ENCODE results near the gene TMEM132C. TPM values are rescaled to one million over a fixed set of nuclear protein-coding genes. Genes with fewer than 3 reads are reported as not detected.

TMEM132C gene
- total and polyA plus RNA-seq, 2 of the 8 experiments (the other 6 are each of a cell fraction or from before 2014, with no cell fraction given): 0.23 to 0.76 TPM

DNA sequence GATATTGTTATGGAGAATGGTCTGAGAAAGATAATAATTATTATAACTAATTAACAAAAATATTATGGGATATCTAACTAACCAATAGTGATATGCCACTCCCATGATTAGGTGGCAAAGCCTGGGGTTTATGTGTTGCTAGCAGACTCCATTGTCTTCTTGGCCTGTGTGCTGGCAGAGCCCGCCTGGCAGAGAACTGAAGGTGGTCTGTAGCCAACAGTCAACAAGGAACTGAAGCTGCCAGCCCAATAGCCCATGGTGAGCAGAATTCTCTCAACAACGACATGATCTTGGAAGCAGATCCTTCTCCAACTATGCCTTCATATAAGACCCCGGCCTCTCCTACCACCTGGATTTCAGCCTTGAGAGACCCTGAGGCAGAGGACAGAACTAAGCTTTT is 298.0 kb downstream of the TMEM132C start:
- Histone ChIP-seq H2BK12ac (ENCODE audit: low read depth, low read length) (no peak overlapping the region), H3K23me2 (ENCODE audit: low read depth, low read length) (no peaks in the 10 kb centered on the region; the same call in 1 of the 2 replicates), H2BK120ac (replicated peaks; ENCODE audit: low read depth, low read length) (no peak overlapping the region), H3K4ac (replicated peaks; ENCODE audit: insufficient read length, low read depth, low read length) (no peak overlapping the region), H4K91ac (replicated peaks; ENCODE audit: insufficient read length, low read length) (no peak overlapping the region), H3K56ac (replicated peaks; ENCODE audit: insufficient read length, low read depth, low read length) (no peak overlapping the region), H3K9me3 (ENCODE audit: insufficient read depth in 2 of 2, low read depth in 1 of 2, low read length in 1 of 2) (0 out of 4 replicates have a peak, but pooled peaks cover 0 to 3% of the 10 kb centered on the region in 2 experiments), H4K5ac (ENCODE audit: insufficient read length, low read depth, low read length) (no peak overlapping the region), H3K27me3 (replicated peaks in 1 of 4; ENCODE audit: control insufficient read depth in 3 of 4, extremely low read depth in 1 of 4, insufficient read depth in 3 of 4, low read length in 3 of 4) (0 out of 7 replicates have a peak, but pooled peaks cover 0 to 5% (median 0%) of the 10 kb centered on the region in 4 experiments), H3K4me1 (replicated peaks in 1 of 4; ENCODE audit: control insufficient read depth in 3 of 4, insufficient read depth in 4 of 4, low read length in 3 of 4) (no peaks in the 10 kb centered on the region), H2AK5ac (ENCODE audit: low read depth, low read length) (no peak overlapping the region), H3K79me2 (ENCODE audit: control insufficient read depth in 1 of 2, insufficient read depth in 2 of 2, low read length in 2 of 2) (no peaks in the 10 kb centered on the region), H3K14ac (ENCODE audit: insufficient read length) (no peak overlapping the region), H3K9ac (replicated peaks in 1 of 4; ENCODE audit: extremely low read depth in 1 of 4, low read depth in 3 of 4, low read length in 3 of 4) (no peak overlapping the region), H4K20me1 (replicated peaks in 1 of 2; ENCODE audit: control insufficient read depth in 1 of 2, insufficient read depth in 2 of 2, low read length in 2 of 2) (no peaks in the 10 kb centered on the region), H2AFZ (ENCODE audit: low read length) (no peak overlapping the region), H2BK20ac (ENCODE audit: low read length) (no peak overlapping the region), H3K36me3 (ENCODE audit: control insufficient read depth in 2 of 4, insufficient read depth in 4 of 4, low read length in 3 of 4) (no peaks in the 10 kb centered on the region), H4K8ac (ENCODE audit: extremely low read depth, insufficient read depth, low read length) (no peak overlapping the region), H3K23ac (ENCODE audit: insufficient read length) (no peak overlapping the region), H3K27ac (ENCODE audit: low read depth, low read length) (no peak overlapping the region), H2BK5ac (ENCODE audit: low read depth, low read length) (no peak overlapping the region), H3K4me3 (ENCODE audit: extremely low read depth in 1 of 4, insufficient read depth in 2 of 4, low read depth in 3 of 4, low read length in 4 of 4) (no peak overlapping the region), H3K4me2 (ENCODE audit: insufficient read depth in 1 of 2, low read depth in 2 of 2, low read length in 2 of 2) (no peak overlapping the region), H3K79me1 (ENCODE audit: low read depth, low read length) (no peaks in the 10 kb centered on the region), H3K18ac (ENCODE audit: extremely low read depth, low read length) (no peak overlapping the region), H2BK15ac (ENCODE audit: low read length) (no peak overlapping the region)
- ChIA-PET POLR2A (ENCODE audit: partially characterized antibody) (no interaction called here), CTCF (ENCODE audit: partially characterized antibody) (no interaction called here)
- no peak for DNase-seq (ENCODE audit: low read depth in 1 of 2, low spot score in 2 of 2)
- no peak for FAIRE-seq
- TF ChIP-seq SP4 (IDR thresholded peaks at IDR 0.05; ENCODE audit: low read length) (no peak), EGR1 (IDR thresholded peaks at IDR 0.05; ENCODE audit: borderline replicate concordance, low read depth, low read length) (no peak), TAF1 (IDR thresholded peaks at IDR 0.05; ENCODE audit: low read depth, low read length) (no peak), TCF12 (IDR thresholded peaks at IDR 0.05; ENCODE audit: low read depth, low read length) (no peak)
- TF ChIP-seq, protein P1, sequence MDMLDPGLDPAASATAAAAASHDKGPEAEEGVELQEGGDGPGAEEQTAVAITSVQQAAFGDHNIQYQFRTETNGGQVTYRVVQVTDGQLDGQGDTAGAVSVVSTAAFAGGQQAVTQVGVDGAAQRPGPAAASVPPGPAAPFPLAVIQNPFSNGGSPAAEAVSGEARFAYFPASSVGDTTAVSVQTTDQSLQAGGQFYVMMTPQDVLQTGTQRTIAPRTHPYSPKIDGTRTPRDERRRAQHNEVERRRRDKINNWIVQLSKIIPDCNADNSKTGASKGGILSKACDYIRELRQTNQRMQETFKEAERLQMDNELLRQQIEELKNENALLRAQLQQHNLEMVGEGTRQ (IDR thresholded peaks at IDR 0.05; ENCODE audit: low read length): no peak
- TF ChIP-seq, protein P2, sequence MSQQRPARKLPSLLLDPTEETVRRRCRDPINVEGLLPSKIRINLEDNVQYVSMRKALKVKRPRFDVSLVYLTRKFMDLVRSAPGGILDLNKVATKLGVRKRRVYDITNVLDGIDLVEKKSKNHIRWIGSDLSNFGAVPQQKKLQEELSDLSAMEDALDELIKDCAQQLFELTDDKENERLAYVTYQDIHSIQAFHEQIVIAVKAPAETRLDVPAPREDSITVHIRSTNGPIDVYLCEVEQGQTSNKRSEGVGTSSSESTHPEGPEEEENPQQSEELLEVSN (IDR thresholded peaks at IDR 0.05): no peak
- WGBS, 2 experiments (ENCODE audit: extremely low coverage in 1 of 2, insufficient coverage in 1 of 2, insufficient read length in 1 of 2, insufficient replicate concordance in 2 of 2, low coverage in 1 of 2, low lambda C conversion rate in 2 of 2, missing lambda C conversion rate in 1 of 2): 84% methylated on average over 3 of the region's 3 CpGs; no CpG with 5 or more reads in 1 of the 2 experiments
